ENCODE measurements around the gene RPL9.
"Not testable (repeated sequence)": the region's sequence is repeated elsewhere in the genome, so short reads cannot be mapped to it uniquely, and the experiment has no call there.

RPL9 gene

GRCh38 chr4:39422247-39422646 lies 36.5 kb downstream of the RPL9 start:
- no peak for DNase-seq (ENCODE audit: low read depth)
- H3K4me3 ChIP-seq (ENCODE audit: control insufficient read depth, low read depth, low read length): no peak overlapping the region
- TF ChIP-seq CTCF (conservative IDR thresholded peaks at IDR 0.05; ENCODE audit: control insufficient read depth, insufficient read depth, low read depth, low read length): no peak

- no peak overlapping the region for H3K4me3 ChIP-seq (ENCODE audit: control insufficient read depth, low read depth, low read length)
- no peak for TF ChIP-seq CTCF (conservative IDR thresholded peaks at IDR 0.05; ENCODE audit: control insufficient read depth, insufficient read depth, low read depth, low read length)
- DNase-seq (ENCODE audit: low read depth): peak; percentile 12
These were observed 42.9 kb downstream of the RPL9 start for GRCh38 chr4:39415678-39416283.

- DNase-seq (ENCODE audit: low read depth); H3K4me3 ChIP-seq (ENCODE audit: control insufficient read depth, low read depth, low read length): not testable (repeated sequence)
These were observed 47.2 kb downstream of the RPL9 start for GRCh38 chr4:39411561-39411960.

GRCh38 chr4:39410415-39410814 lies 48.3 kb downstream of the RPL9 start:
- TF ChIP-seq CTCF (conservative IDR thresholded peaks at IDR 0.05; ENCODE audit: control insufficient read depth, insufficient read depth, low read depth, low read length): peak; percentile 24
- H3K4me3 ChIP-seq (ENCODE audit: control insufficient read depth, low read depth, low read length): no peak overlapping the region
- DNase-seq (ENCODE audit: low read depth): peak; percentile 21

- TF ChIP-seq CTCF (conservative IDR thresholded peaks at IDR 0.05; ENCODE audit: control insufficient read depth, insufficient read depth, low read depth, low read length): no peak
- no peak for DNase-seq (ENCODE audit: low read depth)
- no peak overlapping the region for H3K4me3 ChIP-seq (ENCODE audit: control insufficient read depth, low read depth, low read length)
These were observed 51.2 kb downstream of the RPL9 start for GRCh38 chr4:39407584-39407885.

GRCh38 chr4:39406763-39407583 lies 51.7 kb downstream of the RPL9 start, which contains the start of gene KLB:
TSS of gene KLB (plus strand) at chr4:39406930. CDS start at chr4:39406950, 20 bp downstream.
- TF ChIP-seq CTCF (conservative IDR thresholded peaks at IDR 0.05; ENCODE audit: control insufficient read depth, insufficient read depth, low read depth, low read length): no peak
- H3K4me3 ChIP-seq (ENCODE audit: control insufficient read depth, low read depth, low read length): no peak within 1 kb of the TSS
- DNase-seq (ENCODE audit: low read depth): peak; percentile 49
